Measurements from ENCODE around the gene CRYGC.

CRYGC gene

DNA sequence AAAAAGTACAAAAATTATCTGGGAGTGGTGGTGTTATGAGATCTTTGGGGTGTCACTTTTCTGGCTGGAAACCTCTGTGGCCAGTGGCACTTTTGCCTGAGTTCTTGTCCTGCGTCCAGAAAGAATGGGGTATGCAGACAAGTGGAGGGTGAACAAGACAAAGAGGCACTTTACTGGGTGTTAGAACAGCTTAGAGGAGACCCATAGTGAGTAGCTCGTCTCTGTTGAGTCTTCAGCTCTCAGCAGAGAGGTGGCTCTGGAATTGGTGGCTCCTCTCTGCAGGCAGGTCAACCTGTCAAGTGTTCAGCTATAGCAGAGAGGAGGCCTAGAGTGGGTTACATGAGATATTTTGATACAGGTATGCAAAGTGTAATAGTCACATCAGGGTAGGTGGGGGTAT is 31.4 kb downstream of the CRYGC start:
- TF ChIP-seq, protein P1, sequence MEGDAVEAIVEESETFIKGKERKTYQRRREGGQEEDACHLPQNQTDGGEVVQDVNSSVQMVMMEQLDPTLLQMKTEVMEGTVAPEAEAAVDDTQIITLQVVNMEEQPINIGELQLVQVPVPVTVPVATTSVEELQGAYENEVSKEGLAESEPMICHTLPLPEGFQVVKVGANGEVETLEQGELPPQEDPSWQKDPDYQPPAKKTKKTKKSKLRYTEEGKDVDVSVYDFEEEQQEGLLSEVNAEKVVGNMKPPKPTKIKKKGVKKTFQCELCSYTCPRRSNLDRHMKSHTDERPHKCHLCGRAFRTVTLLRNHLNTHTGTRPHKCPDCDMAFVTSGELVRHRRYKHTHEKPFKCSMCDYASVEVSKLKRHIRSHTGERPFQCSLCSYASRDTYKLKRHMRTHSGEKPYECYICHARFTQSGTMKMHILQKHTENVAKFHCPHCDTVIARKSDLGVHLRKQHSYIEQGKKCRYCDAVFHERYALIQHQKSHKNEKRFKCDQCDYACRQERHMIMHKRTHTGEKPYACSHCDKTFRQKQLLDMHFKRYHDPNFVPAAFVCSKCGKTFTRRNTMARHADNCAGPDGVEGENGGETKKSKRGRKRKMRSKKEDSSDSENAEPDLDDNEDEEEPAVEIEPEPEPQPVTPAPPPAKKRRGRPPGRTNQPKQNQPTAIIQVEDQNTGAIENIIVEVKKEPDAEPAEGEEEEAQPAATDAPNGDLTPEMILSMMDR (IDR thresholded peaks at IDR 0.05; ENCODE audit: low read depth, low read length), result no peak
- H3K4me3 ChIP-seq (ENCODE audit: low read depth, low read length), result no peak overlapping the region

GRCh38 chr2:208097801-208098200 is 31.8 kb downstream of the CRYGC start:
- TF ChIP-seq, protein P1 (IDR thresholded peaks at IDR 0.05; ENCODE audit: low read depth, low read length), result no peak

DNA sequence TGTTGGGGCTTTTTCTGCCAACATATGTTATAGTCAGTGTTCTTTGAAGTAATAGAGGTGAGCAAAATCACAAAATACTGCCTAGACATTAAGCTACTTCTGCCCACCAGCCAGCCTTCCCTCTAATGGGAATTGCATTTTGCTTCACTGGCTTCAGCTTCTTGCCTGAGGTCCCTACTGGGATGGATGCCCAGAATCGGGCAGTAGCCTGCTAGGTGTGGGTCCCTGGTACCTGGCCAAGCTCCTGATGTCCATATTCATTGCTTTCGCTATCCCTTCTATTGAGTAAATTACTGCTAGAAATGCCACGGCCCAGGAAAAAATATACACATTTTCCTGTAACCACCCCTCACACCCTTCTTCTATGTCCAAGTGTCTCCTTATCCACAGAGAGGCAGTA is 32.3 kb downstream of the CRYGC start:
- no peak overlapping the region for H3K4me3 ChIP-seq (ENCODE audit: low read depth, low read length)
- TF ChIP-seq, protein P1 (IDR thresholded peaks at IDR 0.05; ENCODE audit: low read depth, low read length), result no peak

More at GRCh38 chr2:208097801-208098200, 31.8 kb downstream of the CRYGC start:
- no peak overlapping the region for H3K4me3 ChIP-seq (ENCODE audit: low read depth, low read length)

DNA sequence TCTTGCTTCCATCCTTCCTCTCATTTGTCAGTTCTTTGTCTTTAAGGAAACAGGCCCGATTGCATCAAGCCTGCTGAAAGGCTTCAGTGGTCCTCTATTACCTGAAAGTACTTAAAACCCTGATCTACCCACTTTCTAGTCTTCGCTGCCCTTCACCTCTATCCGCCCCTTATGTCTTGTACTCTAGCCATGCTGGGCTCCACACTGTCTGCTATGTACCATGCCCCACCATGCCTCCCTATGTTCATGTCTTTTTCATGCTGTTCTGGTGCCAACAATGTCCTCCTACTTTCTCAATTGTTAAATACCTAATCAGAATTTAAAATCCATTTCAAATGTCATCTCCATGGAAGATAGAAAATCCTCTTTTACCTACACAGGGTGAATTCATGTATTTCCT is 33.5 kb downstream of the CRYGC start:
- TF ChIP-seq, protein P1 (IDR thresholded peaks at IDR 0.05; ENCODE audit: low read depth, low read length), result no peak
- no peak overlapping the region for H3K4me3 ChIP-seq (ENCODE audit: low read depth, low read length)

GRCh38 chr2:208093128-208093527 is 36.5 kb downstream of the CRYGC start:
- TF ChIP-seq, protein P1 (IDR thresholded peaks at IDR 0.05; ENCODE audit: low read depth, low read length), result no peak

GRCh38 chr2:208092093-208092832 is 37.4 kb downstream of the CRYGC start:
- TF ChIP-seq, protein P1 (IDR thresholded peaks at IDR 0.05; ENCODE audit: low read depth, low read length), result no peak
- no peak overlapping the region for H3K4me3 ChIP-seq (ENCODE audit: low read depth, low read length)

More at GRCh38 chr2:208093128-208093527, 36.5 kb downstream of the CRYGC start:
- no peak overlapping the region for H3K4me3 ChIP-seq (ENCODE audit: low read depth, low read length)

DNA sequence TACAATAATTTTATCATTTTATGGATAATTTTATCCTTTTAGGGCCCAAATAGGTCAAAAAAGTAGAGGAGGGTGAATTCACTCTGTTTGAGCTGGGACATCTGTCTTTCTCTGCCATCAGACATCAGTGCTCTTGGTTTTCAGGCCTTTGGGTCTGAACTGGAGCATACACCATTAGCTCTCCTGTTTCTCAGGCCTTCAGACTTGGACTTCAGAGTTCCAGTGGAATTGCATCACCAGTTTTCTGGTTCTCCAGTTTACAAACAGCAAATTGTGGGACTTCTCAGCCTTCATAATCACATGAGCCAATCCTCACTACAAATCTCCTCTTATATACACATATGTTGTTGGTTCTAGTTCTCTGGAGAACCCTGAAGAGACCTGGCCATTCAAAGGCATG is 39.2 kb downstream of the CRYGC start:
- TF ChIP-seq, protein P1 (IDR thresholded peaks at IDR 0.05; ENCODE audit: low read depth, low read length), result no peak
- no peak overlapping the region for H3K4me3 ChIP-seq (ENCODE audit: low read depth, low read length)

All from WI38 (cell line).